SK-N-DZ (cell line): Measurements from ENCODE around the gene CPNE1. TPM values are rescaled to one million over a fixed set of nuclear protein-coding genes. Genes with fewer than 3 reads are reported as not detected.
"Not testable (repeated sequence)": the region's sequence is repeated elsewhere in the genome, so short reads cannot be mapped to it uniquely, and the experiment has no call there.

Experiments used
- DNase-seq: peaks from one replicate; pipeline ENCODE4 v3.0.0-alpha.2; 2015; ENCODE audit warnings: low spot score
- polyA plus RNA-seq, 2 experiments: library from polyadenylated mRNA; depleted of rRNA; stranded (reverse); fragments of >200 nt; gene quantifications; 2 replicates each; pipeline ENCODE4 v1.2.3, GENCODE V29; 2014

Gene CPNE1
- polyA plus RNA-seq (2014; cell fraction: cytosol; rRNA removed) = 380 and 415 TPM in 2 replicates
- polyA plus RNA-seq (2014; cell fraction: nucleus; rRNA removed) = 552 and 706 TPM in 2 replicates

- DNase-seq = peak; percentile 98
Measured at GRCh38 chr20:35664466-35665206, at the start of gene CPNE1, which contains the start of gene RBM12. Gene CPNE1, minus strand, starts transcription at chr20:35664900. Its CDS starts 31,977 bp downstream, at chr20:35632923. Gene RBM12, minus strand, starts transcription at chr20:35664900. Its CDS starts 9,578 bp downstream, at chr20:35655322.

- DNase-seq = no peak
Measured at GRCh38 chr20:35714127-35714526, 49.4 kb upstream of the CPNE1 start.

- DNase-seq = not testable (repeated sequence)
Measured at GRCh38 chr20:35713120-35713519, 48.4 kb upstream of the CPNE1 start.

GRCh38 chr20:35711588-35712209 is 47.0 kb upstream of the CPNE1 start:
- DNase-seq = no peak

GRCh38 chr20:35710884-35711587 is 46.3 kb upstream of the CPNE1 start:
- no peak for DNase-seq

GRCh38 chr20:35710039-35710438 is 45.3 kb upstream of the CPNE1 start:
- no peak for DNase-seq

GRCh38 chr20:35709259-35709658 is 44.6 kb upstream of the CPNE1 start:
- no peak for DNase-seq

GRCh38 chr20:35708502-35708901 is 43.8 kb upstream of the CPNE1 start:
- no peak for DNase-seq

- not testable (repeated sequence) for DNase-seq
Measured at GRCh38 chr20:35706591-35707529, 42.2 kb upstream of the CPNE1 start.

- not testable (repeated sequence) for DNase-seq
Measured at GRCh38 chr20:35705894-35706293, 41.2 kb upstream of the CPNE1 start.

GRCh38 chr20:35704514-35705261 is 40.0 kb upstream of the CPNE1 start:
- DNase-seq = no peak

- DNase-seq = no peak
Measured at GRCh38 chr20:35702824-35703695, 38.4 kb upstream of the CPNE1 start.

GRCh38 chr20:35702051-35702823 is 37.5 kb upstream of the CPNE1 start:
- DNase-seq = no peak

GRCh38 chr20:35700625-35701148 is 36.0 kb upstream of the CPNE1 start:
- no peak for DNase-seq

- no peak for DNase-seq
Measured at GRCh38 chr20:35699957-35700624, 35.4 kb upstream of the CPNE1 start.

GRCh38 chr20:35699127-35699956 is 34.6 kb upstream of the CPNE1 start, which contains the start of the genes NFS1 and ROMO1:
Gene NFS1, minus strand, starts transcription at chr20:35699352. Its CDS starts 64 bp downstream, at chr20:35699288.
Gene ROMO1, plus strand, starts transcription at chr20:35699405. Its CDS starts 228 bp downstream, at chr20:35699633.
- DNase-seq = peak; percentile 95
